Airway epithelial cell (primary cell): ENCODE data around the gene SLC46A2. TPM values are rescaled to one million over a fixed set of nuclear protein-coding genes. Genes with fewer than 3 reads are reported as not detected.

Experiments
- total RNA-seq: library from RNA; depleted of rRNA; stranded (reverse); fragments of >200 nt; gene quantifications from 2 replicates; pipeline ENCODE4 v1.2.3, GENCODE V29; 2015

Gene SLC46A2
- total RNA-seq, result not detected in 2 replicates

GRCh38 chr9:112890106-112891081 lies at the start of gene SLC46A2:
TSS of gene SLC46A2 (minus strand) at chr9:112890876. CDS start at chr9:112890681, 195 bp downstream.

Other genes with a start within 250 kb of the SLC46A2 start
- 12.0 and 16.4 TPM in 2 replicates for gene INIP, start 172.8 kb downstream of the SLC46A2 start, total RNA-seq
- 3.9 and 9.7 TPM in 2 replicates for gene SNX30, start 140.1 kb downstream of the SLC46A2 start, total RNA-seq
- 3.5 and 5.9 TPM in 2 replicates for gene ZNF883, start 121.3 kb upstream of the SLC46A2 start, total RNA-seq
- gene ZFP37, start 165.8 kb upstream of the SLC46A2 start, total RNA-seq, result 0.63 and 1.1 TPM in 2 replicates